BJ (cell line): ENCODE data around the gene COA8. TPM values are rescaled to one million over a fixed set of nuclear protein-coding genes. Genes with fewer than 3 reads are reported as not detected.

Experiments
- CTCF ChIA-PET: fragments of 350-600 bp; formaldehyde crosslinking; extraction: SDS; loops from one replicate; lab custom pipeline; 2021; ENCODE audit warnings: antibody characterized with exemption, inconsistent platforms; lab: Yijun Ruan, JAX
- POLR2A ChIA-PET: fragments of 300-600 bp; sonication (Branson Sonifier 250); formaldehyde crosslinking; extraction: SDS; loops from one replicate; lab custom pipeline; 2021; ENCODE audit warnings: antibody characterized with exemption; lab: Charles Lee
- DNase-seq: peaks from one replicate; pipeline ENCODE4 v3.0.0-alpha.2; 2011; ENCODE audit warnings: low read depth
- H3K27me3 ChIP-seq: 2 replicates; pipeline ENCODE4 v1.6.0; 2011; ENCODE audit warnings: low read length; ENCODE audit not compliant: control insufficient read depth, insufficient read depth
- H3K36me3 ChIP-seq: 2 replicates; pipeline ENCODE4 v1.5.1; 2011; ENCODE audit warnings: low read length; ENCODE audit not compliant: control insufficient read depth, insufficient read depth
- H3K4me3 ChIP-seq: 2 replicates; pipeline ENCODE4 v1.5.1; 2011; ENCODE audit warnings: low read depth, mild to moderate bottlenecking, control low read depth, low read length
- CTCF ChIP-seq: IDR thresholded peaks from 2 replicates; pipeline ENCODE4 v1.5.1; 2011; ENCODE audit warnings: low read depth, mild to moderate bottlenecking, control low read depth, inconsistent platforms, low read length, moderate library complexity; ENCODE audit not compliant: insufficient read depth
- polyA plus RNA-seq: library from polyadenylated mRNA; depleted of rRNA; stranded (reverse); fragments of >200 nt; gene quantifications from 2 replicates; pipeline ENCODE4 v1.2.3, GENCODE V29; 2011

Gene COA8
- polyA plus RNA-seq, 1 experiment = 16.9 TPM

DNA sequence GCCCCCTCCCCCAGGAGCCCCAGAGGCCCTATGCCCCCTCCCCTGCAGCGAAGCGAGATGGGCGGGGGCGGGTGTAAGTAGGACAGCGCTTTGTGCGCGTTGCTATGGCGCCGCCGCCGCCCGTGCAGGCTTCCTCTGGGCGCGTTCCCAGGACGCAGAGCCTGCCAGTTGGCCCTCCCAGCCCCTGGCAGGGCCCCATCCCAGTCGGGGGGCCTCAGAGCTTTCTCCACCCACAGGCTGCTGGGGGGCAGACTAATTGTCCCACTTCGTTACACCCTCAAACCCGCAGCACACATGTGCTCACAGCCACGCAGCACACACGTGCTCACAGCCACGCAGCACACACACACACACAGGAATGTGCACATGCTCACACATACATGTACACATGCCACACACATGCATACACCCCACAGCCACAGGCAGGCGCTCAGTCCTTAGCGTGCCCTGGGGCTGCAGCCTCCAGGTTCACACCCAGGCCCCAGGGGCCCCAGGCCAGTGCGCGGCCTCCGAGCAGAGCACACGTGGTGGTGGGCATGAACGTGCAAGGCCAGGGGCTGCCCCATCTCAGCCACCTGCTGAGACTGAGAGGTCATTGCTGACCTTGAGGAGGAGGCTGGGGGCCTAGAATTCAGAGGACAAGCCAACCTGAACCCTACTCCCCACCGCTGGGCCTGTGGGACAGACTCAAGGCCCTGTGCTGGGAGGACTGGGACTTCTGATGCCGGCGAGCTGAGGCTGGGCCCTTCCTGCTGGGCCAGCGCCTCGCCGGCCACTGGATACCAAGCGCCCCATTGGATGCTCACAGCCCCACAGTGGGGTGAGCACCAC is 18.2 kb upstream of the COA8 start:
- ChIA-PET CTCF (interaction anchor here (1.1 to 15.2 kb wide), 3 partner anchors 15 to 43 kb away, joined by 3 to 228 read pairs (median 92); partner anchors contain the start of gene CKB), POLR2A (no interaction called here)
- TF ChIP-seq CTCF = no peak
- Histone ChIP-seq H3K27me3 (no peaks in the 10 kb centered on the region), H3K4me3 (no peak overlapping the region), H3K36me3 (no peaks in the 10 kb centered on the region)
- no peak for DNase-seq

GRCh38 chr14:103545219-103545914 is 17.4 kb upstream of the COA8 start:
- CTCF ChIA-PET = interaction anchor here (0.7 to 15.2 kb wide), 5 partner anchors 9 to 44 kb away, joined by 4 to 228 read pairs (median 12); partner anchors contain the start of gene CKB
- no peak for DNase-seq
- POLR2A ChIA-PET = no interaction called here
- H3K4me3 ChIP-seq = no peak overlapping the region
- H3K36me3 ChIP-seq = no peaks in the 10 kb centered on the region
- no peak for TF ChIP-seq CTCF
- no peaks in the 10 kb centered on the region for H3K27me3 ChIP-seq

- no peak for TF ChIP-seq CTCF
- POLR2A ChIA-PET = no interaction called here
- no peak overlapping the region for H3K4me3 ChIP-seq
- H3K27me3 ChIP-seq = no peaks in the 10 kb centered on the region
- no peaks in the 10 kb centered on the region for H3K36me3 ChIP-seq
- CTCF ChIA-PET = interaction anchor here (0.7 to 15.2 kb wide), 6 partner anchors 9 to 45 kb away, joined by 4 to 228 read pairs (median 10); partner anchors contain the start of gene CKB
- DNase-seq = no peak
Observed at GRCh38 chr14:103545915-103546651, 16.7 kb upstream of the COA8 start.

DNA sequence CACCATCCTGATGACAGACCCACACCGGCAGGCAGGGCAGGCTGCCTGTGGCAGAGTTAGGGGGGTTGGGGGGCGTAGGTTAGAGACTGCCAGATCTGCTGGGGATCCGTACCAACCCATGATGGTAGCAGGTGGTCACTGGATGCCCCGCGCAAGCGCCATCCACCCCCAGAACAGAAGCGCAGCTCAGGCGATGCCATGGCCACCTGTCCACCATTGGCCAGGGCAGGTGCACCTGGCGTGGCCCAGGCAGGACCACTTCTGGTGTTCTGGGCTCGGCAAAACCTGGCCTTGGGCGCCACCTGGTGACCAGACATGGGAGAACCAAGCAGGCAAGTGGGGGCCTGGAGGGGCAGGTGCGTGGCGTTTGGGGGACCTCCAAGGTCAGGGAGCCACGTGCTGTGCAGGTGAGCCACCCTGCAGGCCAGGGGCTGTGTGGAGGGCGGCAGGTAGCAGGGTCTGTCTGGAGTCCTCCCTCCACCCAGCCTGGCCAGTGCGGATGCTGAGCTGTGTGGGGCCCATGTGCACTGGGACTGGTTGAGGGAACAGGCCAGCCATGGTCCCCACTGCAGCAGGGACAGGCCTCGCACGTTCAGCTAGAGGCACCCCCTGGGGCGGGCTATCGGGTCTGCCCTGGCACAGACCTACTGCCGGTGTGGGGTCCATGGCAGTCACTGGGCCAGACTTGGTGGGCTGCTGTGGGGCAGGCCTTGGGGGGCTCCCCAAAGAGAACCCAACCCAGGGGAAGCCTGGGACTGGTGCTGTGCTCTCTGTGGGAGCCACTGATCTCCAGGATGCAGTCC is 15.9 kb upstream of the COA8 start:
- POLR2A ChIA-PET = no interaction called here

More for the DNA sequence above, 15.9 kb upstream of the COA8 start:
- CTCF ChIA-PET = interaction anchor here (0.5 to 15.2 kb wide), 14 partner anchors 8 to 118 kb away, joined by 3 to 228 read pairs (median 6); partner anchors contain the start of genes CKB and TRMT61A
- H3K27me3 ChIP-seq = no peaks in the 10 kb centered on the region
- H3K36me3 ChIP-seq = no peaks in the 10 kb centered on the region
- no peak overlapping the region for H3K4me3 ChIP-seq
- no peak for DNase-seq
- TF ChIP-seq CTCF = peak; percentile 88
